Right lung (tissue), 5 donors: ENCODE results near the gene TSSK6. TPM values are rescaled to one million over a fixed set of nuclear protein-coding genes. Genes with fewer than 3 reads are reported as not detected.

Experiments
- DNase-seq, 2 donors: peaks; one replicate each; pipeline ENCODE4 v3.0.0-alpha.2; 2013
- polyA plus RNA-seq, 5 donors: library from polyadenylated mRNA; unstranded; fragments of 120-200 nt; gene quantifications; one replicate each; pipeline versions ENCODE4 v1.2.1 to v1.2.3, GENCODE V29; 2013; ENCODE audit warnings: inconsistent platforms in 1 of 5, low replicate concordance in 1 of 5; ENCODE audit not compliant: insufficient read length in 5 of 5, insufficient read depth in 1 of 5

TSSK6 gene
- polyA plus RNA-seq, 5 donors = 0.69 to 1.6 (median 1.2) TPM

DNA sequence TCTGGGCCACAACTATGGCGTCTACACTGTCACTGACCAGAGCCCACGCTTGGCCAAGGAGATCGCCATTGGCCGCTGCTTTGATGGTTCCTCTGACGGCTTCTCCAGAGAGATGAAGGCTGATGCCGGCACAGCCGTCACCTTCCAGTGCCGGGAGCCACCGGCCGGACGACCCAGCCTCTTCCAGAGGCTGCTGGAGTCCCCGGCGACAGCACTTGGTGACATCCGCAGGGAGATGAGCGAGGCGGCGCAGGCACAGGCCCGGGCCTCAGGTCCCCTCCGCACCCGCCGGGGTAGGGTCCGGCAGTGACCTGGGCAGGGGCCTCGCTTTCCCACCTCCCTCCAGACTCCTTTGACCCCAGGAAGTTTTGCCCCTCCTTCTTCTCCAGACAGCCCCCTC is 30.4 kb upstream of the TSSK6 start:
- DNase-seq = no peak

DNA sequence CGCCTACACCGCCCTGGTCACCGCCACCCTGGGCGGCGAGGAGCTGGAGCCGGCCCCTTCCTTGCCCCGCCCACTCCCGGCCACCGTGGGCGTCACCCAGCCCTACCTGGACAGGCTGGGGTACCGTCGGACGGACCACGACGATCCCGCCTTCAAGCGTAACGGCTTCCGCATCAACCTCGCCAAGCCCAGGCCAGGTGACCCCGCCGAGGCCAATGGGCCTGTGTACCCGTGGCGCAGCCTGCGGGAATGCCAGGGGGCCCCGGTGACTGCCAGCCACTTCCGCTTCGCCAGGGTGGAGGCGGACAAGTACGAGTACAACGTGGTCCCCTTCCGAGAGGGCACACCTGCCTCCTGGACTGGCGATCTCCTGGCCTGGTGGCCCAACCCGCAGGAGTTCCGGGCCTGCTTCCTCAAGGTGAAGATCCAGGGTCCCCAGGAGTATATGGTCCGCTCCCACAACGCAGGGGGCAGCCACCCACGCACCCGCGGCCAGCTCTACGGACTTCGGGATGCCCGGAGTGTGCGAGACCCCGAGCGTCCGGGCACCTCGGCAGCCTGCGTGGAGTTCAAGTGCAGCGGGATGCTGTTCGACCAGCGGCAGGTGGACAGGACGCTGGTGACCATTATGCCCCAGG is 29.7 kb upstream of the TSSK6 start:
- no peak for DNase-seq

- no peak for DNase-seq
Observed at GRCh38 chr19:19544257-19544953, 29.1 kb upstream of the TSSK6 start.

DNA sequence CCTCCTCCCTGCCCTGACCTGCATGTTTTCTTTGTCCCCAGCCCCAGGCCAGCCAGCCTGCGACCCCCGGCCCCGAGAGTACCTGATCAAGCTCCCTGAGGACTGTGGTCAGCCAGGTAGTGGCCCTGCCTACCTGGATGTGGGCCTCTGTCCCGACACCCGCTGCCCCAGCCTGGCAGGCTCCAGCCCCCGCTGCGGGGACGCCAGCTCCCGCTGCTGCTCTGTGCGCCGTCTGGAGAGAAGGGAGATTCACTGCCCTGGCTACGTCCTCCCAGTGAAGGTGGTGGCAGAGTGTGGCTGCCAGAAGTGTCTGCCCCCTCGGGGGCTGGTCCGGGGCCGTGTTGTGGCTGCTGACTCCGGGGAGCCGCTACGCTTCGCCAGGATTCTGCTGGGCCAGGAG is 28.3 kb upstream of the TSSK6 start:
- DNase-seq = no peak

- no peak for DNase-seq
Observed at GRCh38 chr19:19543101-19543500, 27.8 kb upstream of the TSSK6 start.

GRCh38 chr19:19542507-19542906 is 27.2 kb upstream of the TSSK6 start:
- DNase-seq = no peak

- no peak for DNase-seq
Observed at GRCh38 chr19:19541616-19542015, 26.3 kb upstream of the TSSK6 start.

GRCh38 chr19:19540715-19541515 is 25.6 kb upstream of the TSSK6 start:
- no peak for DNase-seq

- no peak for DNase-seq
Observed at GRCh38 chr19:19540064-19540714, 24.8 kb upstream of the TSSK6 start.

DNA sequence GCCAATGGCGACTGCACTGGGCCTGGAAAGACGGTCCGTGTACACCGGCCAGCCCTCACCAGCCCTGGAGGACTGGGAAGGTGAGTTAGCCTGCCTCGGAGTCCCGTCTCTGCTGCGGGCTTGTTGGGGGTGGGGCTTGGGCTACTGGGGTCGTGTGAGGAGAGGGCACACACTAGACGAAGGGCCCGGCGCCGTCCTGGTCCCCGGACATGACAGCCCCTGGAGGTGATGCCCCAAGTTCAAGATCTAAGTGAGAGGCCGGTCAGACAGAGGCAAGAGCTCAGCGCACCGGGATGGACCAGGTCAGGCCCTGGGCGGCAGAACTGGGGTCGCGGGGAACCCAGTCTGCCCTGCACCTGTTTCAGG is 24.3 kb upstream of the TSSK6 start:
- DNase-seq = no peak

DNA sequence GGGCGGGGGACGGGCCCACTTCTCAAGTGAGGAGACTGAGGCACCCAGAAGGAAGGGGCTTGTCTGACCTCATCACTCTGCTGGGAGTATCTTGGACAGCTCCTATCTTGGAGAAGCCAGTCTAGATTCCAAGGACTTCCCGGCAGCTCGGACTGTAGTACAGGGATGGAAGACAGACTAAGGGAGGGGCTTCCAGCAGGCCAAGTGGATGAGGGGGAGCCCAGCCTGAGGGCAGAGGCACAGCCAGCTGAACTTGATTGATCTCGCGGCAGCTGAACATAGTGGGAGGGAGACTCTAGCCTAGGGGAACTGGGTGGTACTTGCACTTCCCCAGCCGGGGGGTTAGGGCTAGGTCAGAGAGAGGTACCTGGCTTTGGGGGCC is 23.4 kb upstream of the TSSK6 start:
- DNase-seq = no peak

GRCh38 chr19:19538061-19538784 is 22.9 kb upstream of the TSSK6 start, which contains the start of gene CILP2:
Gene CILP2 (plus strand): TSS chr19:19538265. CDS start chr19:19538350, 85 bp downstream.
- no peak for DNase-seq

DNA sequence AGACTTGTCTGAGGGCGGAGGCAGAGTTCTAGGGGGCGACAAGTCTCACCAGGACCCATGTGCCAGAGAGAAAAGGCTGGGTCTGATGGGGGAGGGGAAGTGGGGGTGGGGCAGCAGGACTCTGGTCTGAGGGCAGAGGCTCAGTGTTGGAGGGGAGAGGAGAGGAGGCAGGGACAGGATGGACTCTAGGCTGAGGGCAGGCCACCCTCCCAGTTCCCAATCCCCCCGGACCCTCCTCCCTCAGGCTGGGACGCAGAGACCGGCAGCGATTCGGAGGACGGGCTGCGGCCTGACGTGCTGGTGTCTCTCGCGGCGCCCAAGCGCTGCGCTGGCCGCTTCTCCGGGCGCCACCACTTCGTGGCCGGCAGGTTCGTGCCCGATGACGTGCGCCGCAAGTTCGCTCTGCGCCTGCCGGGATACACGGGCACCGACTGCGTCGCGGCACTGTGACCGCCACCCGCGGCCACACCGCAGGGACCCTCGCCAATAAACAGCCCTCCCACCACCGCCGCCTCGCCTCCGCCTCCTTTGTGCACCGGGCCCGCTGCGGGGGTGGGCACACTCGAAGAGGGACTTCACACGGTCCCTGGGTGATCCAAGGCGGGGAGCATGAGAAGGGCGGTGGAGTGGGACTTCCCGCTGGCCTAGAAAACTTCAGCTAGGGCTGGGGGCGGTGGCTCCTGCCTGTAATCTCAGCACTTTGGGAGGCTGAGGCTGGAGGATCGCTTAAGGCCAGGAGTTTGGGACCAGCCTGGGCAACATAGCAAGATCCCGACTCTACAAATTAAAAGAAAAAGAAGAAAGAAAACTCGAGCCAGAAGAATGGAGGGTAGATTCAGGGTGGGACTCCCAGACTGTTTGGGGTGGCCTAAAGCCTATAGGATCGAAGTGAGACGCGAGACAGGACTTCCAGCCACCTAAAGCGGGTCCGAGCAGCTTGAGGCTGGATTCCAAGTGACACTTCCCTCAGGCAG is 22.0 kb upstream of the TSSK6 start:
- DNase-seq = no peak

DNA sequence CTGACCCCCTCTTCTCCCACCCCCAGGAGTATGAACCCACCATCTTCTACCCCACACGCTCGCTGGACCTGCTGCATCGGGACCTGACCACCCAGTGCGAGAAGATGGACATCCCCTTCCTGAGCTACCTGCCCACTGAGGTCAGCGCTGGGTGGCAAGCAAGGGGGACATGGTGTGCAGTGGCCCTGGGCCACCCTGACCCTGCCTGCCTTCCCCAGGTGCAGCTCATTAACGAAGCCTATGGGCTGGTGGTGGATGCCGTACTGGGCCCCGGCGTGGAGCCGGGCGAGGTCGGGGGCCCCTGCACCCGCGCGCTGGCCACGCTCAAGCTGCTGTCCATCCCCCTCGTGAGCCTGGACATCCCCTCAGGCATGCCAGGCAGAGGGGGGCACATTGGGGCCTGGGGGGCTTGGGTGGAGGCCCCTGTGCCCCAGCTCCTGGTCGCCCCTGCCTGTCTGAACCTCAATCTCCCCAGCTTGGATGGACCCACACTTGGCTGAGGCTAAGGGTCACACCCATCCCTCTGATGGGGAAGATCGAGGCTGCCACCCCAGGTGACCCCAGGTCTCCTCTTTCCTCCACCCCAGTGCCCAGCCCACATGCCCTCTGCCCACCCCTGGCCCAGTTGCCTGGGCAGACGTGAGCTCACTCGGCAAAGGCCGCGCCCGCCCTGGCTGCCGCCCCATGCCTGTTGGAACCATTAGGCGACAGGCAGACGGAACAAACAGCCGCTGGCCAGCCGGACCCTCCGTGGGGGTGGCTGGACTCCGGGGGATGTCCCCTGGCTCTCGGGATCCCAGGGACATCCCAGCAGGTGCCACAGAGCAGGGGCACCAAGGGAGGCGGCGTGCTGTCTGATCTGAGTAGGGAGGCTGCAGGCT is 20.2 kb upstream of the TSSK6 start:
- DNase-seq = no peak

GRCh38 chr19:19534556-19535265 is 19.4 kb upstream of the TSSK6 start:
- DNase-seq = no peak

DNA sequence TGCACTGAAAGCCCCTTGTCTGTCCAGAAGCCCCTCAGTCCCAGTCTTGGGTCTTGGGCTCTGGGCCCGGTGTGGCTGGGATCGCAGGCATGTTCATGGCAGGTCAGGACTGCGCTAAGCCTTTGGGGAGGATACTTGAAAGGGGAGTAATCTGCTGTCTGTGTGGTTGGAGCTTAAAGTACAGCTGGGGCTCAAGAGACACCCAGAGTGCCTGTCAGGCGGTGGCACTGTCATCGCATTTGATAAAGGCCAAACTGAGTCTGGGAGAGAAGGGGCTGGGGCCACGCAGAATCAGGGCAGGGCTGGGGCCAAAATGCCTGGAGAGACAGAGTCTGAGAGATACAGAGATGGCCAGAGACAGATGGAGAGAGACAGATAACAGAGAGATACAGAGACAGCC is 18.5 kb upstream of the TSSK6 start:
- DNase-seq = no peak

DNA sequence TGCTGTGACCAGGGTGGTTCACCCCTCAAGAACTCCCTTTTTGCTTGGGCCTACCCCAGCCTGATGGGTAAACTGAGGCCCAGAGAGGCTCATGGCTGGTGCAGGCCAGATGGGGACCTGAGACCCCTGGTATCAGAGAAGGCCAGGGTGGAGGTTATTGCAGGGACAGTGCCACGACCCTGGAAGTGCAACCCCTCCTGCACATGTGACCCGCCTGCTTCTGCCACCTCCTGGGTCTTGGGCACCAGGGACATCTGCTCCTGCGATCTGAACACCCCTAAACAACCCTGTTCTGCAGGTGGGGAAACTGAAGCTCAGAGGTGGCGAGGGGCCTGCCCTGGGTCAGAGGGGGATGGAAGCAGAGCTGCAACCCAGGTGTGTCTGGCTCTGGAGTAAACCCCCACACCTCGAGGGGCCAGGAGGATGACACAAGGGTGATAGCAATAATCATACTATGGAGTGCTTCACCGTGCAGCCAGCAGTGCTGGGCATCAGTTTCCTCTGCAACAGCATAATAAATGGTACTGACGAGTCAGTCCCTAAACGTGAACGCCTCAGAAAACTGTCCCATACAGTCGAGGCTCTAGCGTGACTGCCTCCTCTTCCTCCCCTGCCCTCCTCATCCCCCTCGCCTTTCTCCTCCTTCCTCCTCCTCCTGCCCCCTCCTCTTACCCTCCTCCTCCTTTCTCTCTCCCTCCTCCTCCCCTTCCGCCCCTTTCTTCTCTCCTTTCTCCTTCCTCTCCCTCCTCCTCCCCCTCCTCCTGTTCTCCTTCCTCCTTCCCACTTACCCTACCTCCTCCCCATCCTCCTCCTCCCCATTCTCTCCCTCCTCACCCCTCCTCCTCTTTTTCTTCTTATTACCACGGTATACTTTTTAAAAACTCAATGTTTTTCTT is 17.7 kb upstream of the TSSK6 start:
- no peak for DNase-seq
